K562 (cell line): ENCODE measurements around the gene VEGFA. TPM values are rescaled to one million over a fixed set of nuclear protein-coding genes. Genes with fewer than 3 reads are reported as not detected.

ENCODE experiments used
- BRF1 ChIP-seq: IDR thresholded peaks from 3 replicates; pipeline ENCODE4 v1.6.1; 2011; ENCODE audit warnings: borderline replicate concordance, mild to moderate bottlenecking; ENCODE audit not compliant: insufficient read length; ENCODE audit errors: extremely low read depth
- CCNT2 ChIP-seq: IDR thresholded peaks from 2 replicates; pipeline ENCODE4 v1.6.1; 2011; ENCODE audit warnings: borderline replicate concordance, low read depth, mild to moderate bottlenecking, moderate library complexity, mixed read lengths, low read length; ENCODE audit not compliant: insufficient read length; ENCODE audit errors: extremely low read depth
- COPS2 ChIP-seq: fragments of 450-650 bp; conservative IDR thresholded peaks from 2 replicates; pipeline ENCODE4 v1.6.1; 2016; ENCODE audit warnings: mild to moderate bottlenecking, moderate library complexity
- ELF2 ChIP-seq: fragments of 250-450 bp; sonication (Bioruptor Pico); IDR thresholded peaks from 2 replicates; pipeline ENCODE4 v1.5.0; 2021; ENCODE audit warnings: mild to moderate bottlenecking
- ELK1 ChIP-seq: sonication (generic); formaldehyde crosslinking; IDR thresholded peaks from 2 replicates; pipeline ENCODE4 v1.8.1; 2022; ENCODE audit warnings: missing genetic modification reagents
- FOXJ2 ChIP-seq: fragments of 200-800 bp; sonication (Bioruptor generic); IDR thresholded peaks from 2 replicates; pipeline ENCODE4 v1.6.1; 2016; ENCODE audit warnings: missing genetic modification characterization, missing compliant biosample characterization
- HES1 ChIP-seq: fragments of 450-650 bp; IDR thresholded peaks from 2 replicates; pipeline ENCODE4 v1.6.1; 2016; ENCODE audit warnings: low read depth, mild to moderate bottlenecking, moderate library complexity
- HMG20A ChIP-seq: fragments of 450-650 bp; formaldehyde crosslinking; conservative IDR thresholded peaks from 2 replicates; pipeline ENCODE4 v1.4.0; 2020; ENCODE audit warnings: mild to moderate bottlenecking, mixed read lengths
- HMG20B ChIP-seq: fragments of 250-450 bp; sonication (Bioruptor Pico); IDR thresholded peaks from 2 replicates; pipeline ENCODE4 v1.5.0; 2021; ENCODE audit warnings: mild to moderate bottlenecking
- HMGN3 ChIP-seq: IDR thresholded peaks from 2 replicates; pipeline ENCODE4 v1.6.1; 2011; ENCODE audit warnings: borderline replicate concordance, low read depth, mild to moderate bottlenecking, mixed read lengths, low read length; ENCODE audit not compliant: insufficient read length; ENCODE audit errors: extremely low read depth
- KDM4B ChIP-seq, 2 experiments: fragments of 450-650 bp in 1 of 2; sonication (generic) in 1 of 2; IDR thresholded peaks; 2 replicates each; pipeline ENCODE4 v1.6.1; 2016 to 2017; ENCODE audit warnings: borderline replicate concordance in 2 of 2, antibody characterized with exemption in 1 of 2, low read depth in 1 of 2, mild to moderate bottlenecking in 1 of 2
- KDM5B ChIP-seq: fragments of 200-600 bp; sonication (generic); IDR thresholded peaks from 2 replicates; pipeline ENCODE4 v1.6.1; 2012; ENCODE audit warnings: low read depth, mild to moderate bottlenecking, moderate library complexity, low read length, control low read depth, inconsistent platforms; ENCODE audit not compliant: insufficient replicate concordance
- KLF1 ChIP-seq: fragments of 450-650 bp; IDR thresholded peaks from 2 replicates; pipeline ENCODE4 v1.6.1; 2016; ENCODE audit warnings: missing genetic modification characterization, missing compliant biosample characterization
- KLF10 ChIP-seq: fragments of 250-450 bp; sonication (Bioruptor Pico); IDR thresholded peaks from 2 replicates; pipeline ENCODE4 v1.6.1; 2021; ENCODE audit warnings: matching md5 sums
- MNT ChIP-seq, 2 experiments: fragments of 450-650 bp; conservative IDR thresholded peaks; 2 replicates each; pipeline ENCODE4 v1.6.1; 2017; ENCODE audit warnings: mild to moderate bottlenecking in 2 of 2, moderate library complexity in 2 of 2
- MXI1 ChIP-seq: IDR thresholded peaks from 2 replicates; pipeline ENCODE4 v1.6.1; 2011; ENCODE audit warnings: low read depth, mild to moderate bottlenecking, improper control_type of control experiment, low read length
- NFYB ChIP-seq: IDR thresholded peaks from 2 replicates; pipeline ENCODE4 v1.6.1; 2011; ENCODE audit warnings: mild to moderate bottlenecking, moderate library complexity; ENCODE audit not compliant: insufficient read length; ENCODE audit errors: extremely low read depth
- NR3C1 ChIP-seq: sonication (generic); formaldehyde crosslinking; IDR thresholded peaks from 2 replicates; pipeline ENCODE4 v1.8.1; 2022; ENCODE audit warnings: missing genetic modification reagents
- PTRF ChIP-seq: fragments of 450-650 bp; IDR thresholded peaks from 2 replicates; pipeline ENCODE4 v1.6.1; 2016; ENCODE audit warnings: mild to moderate bottlenecking, missing genetic modification characterization, missing compliant biosample characterization
- PTTG1 ChIP-seq: fragments of 450-650 bp; IDR thresholded peaks from 2 replicates; pipeline ENCODE4 v1.6.1; 2016; ENCODE audit warnings: low read depth, mild to moderate bottlenecking, missing genetic modification characterization, missing compliant biosample characterization
- PYGO2 ChIP-seq: fragments of 450-650 bp; IDR thresholded peaks from 2 replicates; pipeline ENCODE4 v1.6.1; 2016; ENCODE audit warnings: mild to moderate bottlenecking, missing genetic modification characterization, moderate library complexity, missing compliant biosample characterization
- RBBP5 ChIP-seq: fragments of 200-600 bp; sonication (generic); IDR thresholded peaks from 2 replicates; pipeline ENCODE4 v1.6.1; 2012; ENCODE audit warnings: borderline replicate concordance, mild to moderate bottlenecking, low read length, control low read depth, inconsistent platforms; ENCODE audit not compliant: insufficient read depth, poor library complexity, severe bottlenecking
- ZFP36 ChIP-seq: fragments of 150-350 bp; IDR thresholded peaks from 2 replicates; pipeline ENCODE4 v1.6.1; 2018; ENCODE audit warnings: low read length, low read depth; ENCODE audit not compliant: partially characterized antibody
- ZNF140 ChIP-seq: fragments of 250-450 bp; sonication (Bioruptor Pico); IDR thresholded peaks from 2 replicates; pipeline ENCODE4 v1.8.0; 2021; ENCODE audit warnings: moderate library complexity, mild to moderate bottlenecking, inconsistent platforms
- ZNF197 ChIP-seq: fragments of 200-800 bp; sonication (Bioruptor generic); IDR thresholded peaks from 2 replicates; pipeline ENCODE4 v1.6.1; 2016; ENCODE audit warnings: low read depth, missing genetic modification characterization, missing compliant biosample characterization
- ZSCAN29 ChIP-seq: fragments of 450-650 bp; IDR thresholded peaks from 2 replicates; pipeline ENCODE4 v1.6.1; 2017
- polyA plus RNA-seq, 8 experiments: library from polyadenylated mRNA; depleted of rRNA in 4 of 8; stranded (reverse) in 5 of 8; unstranded in 3 of 8; fragments of >200 nt; fragmentation: Nextera tagmentation in 2 of 8; fragmentation: Illumina TruSeq in 1 of 8; extraction: Ambion mirVana in 2 of 8; extraction: Trizol in 1 of 8; gene quantifications; 2 replicates each; pipeline versions ENCODE4 v1.2.1 to v1.2.3, GENCODE V29; 2011 to 2014; ENCODE audit warnings: inconsistent platforms in 1 of 8, missing spikeins in 1 of 8
- total RNA-seq, 7 experiments: library from RNA; depleted of rRNA in 6 of 7; stranded (reverse); fragments of >200 nt in 6 of 7; fragmentation: Illumina TruSeq in 2 of 7; extraction: Trizol in 2 of 7; gene quantifications; 2 replicates each; pipeline versions ENCODE4 v1.2.1 to v1.2.3, GENCODE V29; 2011 to 2021; ENCODE audit warnings: low replicate concordance in 1 of 7

VEGFA gene
- total and polyA plus RNA-seq, 9 of the 15 experiments (the other 6 are each of a cell fraction or from before 2014, with no cell fraction given), result 14.0 to 271 (median 124) TPM

GRCh38 chr6:43774776-43775534 lies 4.9 kb downstream of the VEGFA start (continued):
- no peak for TF ChIP-seq ZSCAN29
- TF ChIP-seq RBBP5, result no peak
- TF ChIP-seq ZNF140 (CRISPR knock-in tag), result no peak
- no peak for TF ChIP-seq PTTG1 (tag)
- no peak for TF ChIP-seq ZNF197
- 0 out of 2 replicates have a peak, but pooled peaks have one; percentile 29 for TF ChIP-seq KLF1 (tag)
- no peak for TF ChIP-seq CCNT2
- TF ChIP-seq NFYB, result no peak
- no peak for TF ChIP-seq HMG20B (CRISPR knock-in tag)
- TF ChIP-seq PYGO2 (tag), result no peak
- peak; percentile 19 for TF ChIP-seq HMGN3
- no peak for TF ChIP-seq FOXJ2 (tag)
- TF ChIP-seq KLF10 (CRISPR knock-in tag), result no peak
- no peak for TF ChIP-seq KDM5B
- no peak for TF ChIP-seq HES1
- no peak for TF ChIP-seq PTRF
- TF ChIP-seq BRF1, result no peak
- TF ChIP-seq KDM4B (IDR thresholded peaks at IDR 0.05; ENCODE audit: borderline replicate concordance in 2 of 2, low read depth in 1 of 2), result peak in 1 of 2 experiments; percentile 68; a peak in 1 of 4 replicates
- TF ChIP-seq ZFP36, result peak; percentile 23
- no peak for TF ChIP-seq HMG20A (CRISPR knock-in tag)
- no peak for TF ChIP-seq ELF2
- TF ChIP-seq NR3C1 (CRISPR knock-in tag), result no peak
- no peak for TF ChIP-seq MXI1
- peak in 1 of 2 experiments; percentile 67; a peak in 2 of 4 replicates for TF ChIP-seq MNT (conservative IDR thresholded peaks at IDR 0.05)
- TF ChIP-seq ELK1 (CRISPR knock-in tag), result no peak
- no peak for TF ChIP-seq COPS2
